Retinal pigment epithelial cell (primary cell): ENCODE results near the gene KLHL3.

ENCODE experiments used
- DNase-seq: peaks from one replicate; pipeline ENCODE4 v3.0.0-alpha.2; 2010; ENCODE audit warnings: low read depth
- H3K4me3 ChIP-seq: 2 replicates; pipeline ENCODE4 v1.5.1; 2011; ENCODE audit warnings: mild to moderate bottlenecking, low read length, control low read depth, moderate library complexity
- TF ChIP-seq, protein P1 (sequence below): conservative IDR thresholded peaks from 2 replicates; pipeline ENCODE4 v1.5.1; 2011; ENCODE audit warnings: low read depth, low read length, control low read depth, inconsistent platforms

KLHL3 gene

DNA sequence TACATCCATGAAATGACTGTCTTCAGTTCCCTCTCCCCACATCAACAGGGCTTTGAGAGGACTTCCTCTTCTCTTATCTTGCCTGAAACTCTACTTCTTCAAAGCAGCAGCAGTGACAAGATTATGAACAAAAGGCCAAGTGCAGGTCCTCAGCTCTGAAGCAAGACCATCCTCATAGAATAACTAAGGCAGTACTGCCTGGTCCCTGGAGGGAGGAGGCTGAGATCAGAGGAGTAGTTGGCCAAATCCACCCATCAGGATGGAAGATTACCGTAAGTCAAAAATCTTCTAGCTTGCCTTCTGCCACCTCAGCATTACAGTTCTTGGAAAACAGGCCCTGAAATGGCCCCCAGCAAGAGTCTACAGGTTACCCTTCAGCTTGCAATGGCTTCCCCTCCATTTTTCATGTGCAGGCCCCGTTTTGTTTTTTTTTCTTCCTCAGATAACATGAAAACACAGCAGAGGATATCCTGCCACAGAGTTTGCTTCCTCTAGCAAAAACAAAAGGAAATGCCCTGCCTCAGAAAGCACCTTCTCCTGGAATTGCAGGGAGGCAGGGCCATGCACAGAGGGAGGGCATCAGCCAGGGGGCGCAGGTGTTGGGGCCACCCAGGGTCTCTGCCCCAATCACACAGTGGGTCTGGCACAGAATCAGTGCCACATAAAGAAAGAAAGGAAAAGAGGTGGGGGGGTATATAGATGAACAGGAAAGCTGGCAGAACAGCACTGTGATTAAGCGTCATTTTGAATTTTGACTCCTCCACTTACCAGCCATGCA is 40.0 kb downstream of the KLHL3 start:
- H3K4me3 ChIP-seq: no peak overlapping the region
- TF ChIP-seq, protein P1, sequence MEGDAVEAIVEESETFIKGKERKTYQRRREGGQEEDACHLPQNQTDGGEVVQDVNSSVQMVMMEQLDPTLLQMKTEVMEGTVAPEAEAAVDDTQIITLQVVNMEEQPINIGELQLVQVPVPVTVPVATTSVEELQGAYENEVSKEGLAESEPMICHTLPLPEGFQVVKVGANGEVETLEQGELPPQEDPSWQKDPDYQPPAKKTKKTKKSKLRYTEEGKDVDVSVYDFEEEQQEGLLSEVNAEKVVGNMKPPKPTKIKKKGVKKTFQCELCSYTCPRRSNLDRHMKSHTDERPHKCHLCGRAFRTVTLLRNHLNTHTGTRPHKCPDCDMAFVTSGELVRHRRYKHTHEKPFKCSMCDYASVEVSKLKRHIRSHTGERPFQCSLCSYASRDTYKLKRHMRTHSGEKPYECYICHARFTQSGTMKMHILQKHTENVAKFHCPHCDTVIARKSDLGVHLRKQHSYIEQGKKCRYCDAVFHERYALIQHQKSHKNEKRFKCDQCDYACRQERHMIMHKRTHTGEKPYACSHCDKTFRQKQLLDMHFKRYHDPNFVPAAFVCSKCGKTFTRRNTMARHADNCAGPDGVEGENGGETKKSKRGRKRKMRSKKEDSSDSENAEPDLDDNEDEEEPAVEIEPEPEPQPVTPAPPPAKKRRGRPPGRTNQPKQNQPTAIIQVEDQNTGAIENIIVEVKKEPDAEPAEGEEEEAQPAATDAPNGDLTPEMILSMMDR: no peak
- no peak for DNase-seq

DNA sequence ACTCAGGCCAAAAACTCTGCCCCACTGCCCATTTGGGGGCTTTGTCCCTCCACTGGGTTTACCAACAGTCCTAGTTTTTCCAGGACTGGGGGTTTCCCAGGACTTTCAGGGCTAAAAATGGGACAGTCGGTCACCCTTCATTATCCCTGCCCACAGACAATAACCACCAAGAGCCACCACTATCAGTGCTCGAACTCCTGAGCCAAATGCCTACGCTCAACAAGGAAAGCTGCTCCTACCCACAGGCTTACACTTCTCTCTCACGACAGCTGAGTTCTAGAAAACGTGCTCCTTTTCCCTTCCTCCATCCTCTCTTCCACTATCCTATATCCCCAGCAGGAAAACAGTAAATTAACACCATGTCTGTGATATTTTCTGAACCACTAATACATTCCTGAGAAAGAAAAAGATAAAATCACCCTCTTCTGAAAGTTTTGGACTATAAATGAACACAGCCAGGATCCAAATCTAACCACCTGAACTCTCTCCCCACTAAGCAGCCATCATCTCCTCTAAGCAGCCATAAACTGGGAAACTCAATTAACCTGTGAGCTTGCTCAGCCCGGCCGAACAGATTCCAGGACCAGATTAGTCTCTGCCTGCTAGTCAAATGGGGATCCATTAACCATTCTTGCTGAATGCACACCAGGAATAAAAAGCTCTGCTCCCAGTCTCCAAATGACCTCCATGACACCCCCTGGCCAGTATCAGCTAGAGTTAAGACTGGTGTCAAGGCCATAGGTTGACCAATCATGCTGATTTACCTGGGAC is 41.8 kb downstream of the KLHL3 start:
- TF ChIP-seq, protein P1: no peak
- no peak for DNase-seq
- no peak overlapping the region for H3K4me3 ChIP-seq

DNA sequence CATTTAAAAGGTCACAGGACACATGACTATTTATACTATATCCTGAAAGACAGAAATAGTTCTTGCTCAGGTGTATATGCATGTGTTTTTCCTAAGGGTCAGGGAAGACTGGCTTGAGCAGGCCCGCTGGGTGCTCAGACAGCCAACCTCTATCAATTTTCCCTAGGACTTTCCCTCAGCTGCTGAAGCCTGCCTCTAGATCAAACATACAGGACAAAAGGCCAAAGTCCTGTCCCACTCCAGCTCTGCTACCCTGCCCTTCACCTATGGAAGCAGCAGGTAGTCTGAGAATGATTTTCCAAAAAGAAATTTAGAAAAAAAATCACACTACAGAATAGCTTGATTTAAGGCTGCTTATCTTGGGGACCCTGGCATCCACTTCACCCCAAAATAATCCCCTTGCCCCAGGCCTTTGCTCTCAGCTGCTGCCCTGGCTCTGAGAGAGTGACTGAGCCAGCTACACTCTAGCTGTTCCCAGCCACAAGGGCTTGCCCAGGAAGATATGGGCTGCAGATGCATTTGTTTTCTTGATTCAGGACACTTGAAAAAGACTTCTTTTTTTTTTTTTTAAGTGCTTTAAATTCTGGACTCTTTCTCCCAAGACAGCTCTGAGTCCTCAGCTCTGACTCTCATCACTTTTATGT is 42.5 kb downstream of the KLHL3 start:
- no peak for DNase-seq
- TF ChIP-seq, protein P1: no peak
- H3K4me3 ChIP-seq: no peak overlapping the region

DNA sequence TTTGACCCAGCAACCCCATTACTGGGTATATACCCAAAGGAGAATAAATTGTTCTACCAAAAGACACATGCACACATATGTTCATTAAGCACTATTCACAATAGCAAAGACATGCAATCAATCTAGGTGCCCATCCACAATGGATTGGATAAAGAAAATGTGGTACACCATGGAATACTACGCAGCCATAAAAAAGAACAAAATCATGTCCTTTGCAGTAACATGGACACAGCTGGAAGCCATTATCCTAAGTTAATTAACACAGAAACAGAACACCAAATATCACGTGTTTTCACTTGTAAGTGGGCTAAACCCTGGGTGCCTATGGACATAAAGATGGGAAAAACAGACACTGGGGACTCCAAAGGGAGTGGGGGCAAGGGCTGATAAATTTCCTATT is 46.6 kb downstream of the KLHL3 start:
- H3K4me3 ChIP-seq: no peak overlapping the region
- TF ChIP-seq, protein P1: no peak
- no peak for DNase-seq

DNA sequence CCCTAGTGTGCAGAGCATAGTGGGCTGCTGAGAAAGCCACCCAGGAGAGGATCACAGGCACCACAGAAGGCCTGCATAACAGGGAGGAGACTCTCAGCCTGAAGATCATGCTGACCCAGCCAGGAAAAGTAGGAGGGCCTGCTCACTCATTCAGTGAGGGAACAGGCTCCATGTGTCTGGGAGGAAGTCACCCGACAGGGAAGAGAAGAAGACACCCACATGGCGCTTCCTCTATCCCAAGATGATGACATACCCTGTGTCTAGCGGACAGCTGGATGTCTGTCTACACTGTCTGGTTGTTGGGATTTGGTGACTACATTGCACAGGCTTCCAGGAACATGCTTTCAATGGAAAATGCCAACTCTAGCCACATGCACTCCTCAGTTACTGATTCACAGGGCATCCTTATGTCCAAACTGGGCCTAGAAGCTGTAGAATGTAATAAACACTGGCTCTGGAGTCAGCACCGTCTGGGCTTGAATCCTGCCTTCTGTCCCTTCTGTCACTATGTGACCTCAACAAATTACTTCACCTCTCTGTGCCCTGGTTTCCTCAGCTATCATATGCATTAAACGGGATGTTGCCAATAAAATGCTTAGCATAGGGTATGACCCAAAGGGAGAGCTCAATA is 47.6 kb downstream of the KLHL3 start:
- no peak overlapping the region for H3K4me3 ChIP-seq
- DNase-seq: no peak
- TF ChIP-seq, protein P1: no peak

DNA sequence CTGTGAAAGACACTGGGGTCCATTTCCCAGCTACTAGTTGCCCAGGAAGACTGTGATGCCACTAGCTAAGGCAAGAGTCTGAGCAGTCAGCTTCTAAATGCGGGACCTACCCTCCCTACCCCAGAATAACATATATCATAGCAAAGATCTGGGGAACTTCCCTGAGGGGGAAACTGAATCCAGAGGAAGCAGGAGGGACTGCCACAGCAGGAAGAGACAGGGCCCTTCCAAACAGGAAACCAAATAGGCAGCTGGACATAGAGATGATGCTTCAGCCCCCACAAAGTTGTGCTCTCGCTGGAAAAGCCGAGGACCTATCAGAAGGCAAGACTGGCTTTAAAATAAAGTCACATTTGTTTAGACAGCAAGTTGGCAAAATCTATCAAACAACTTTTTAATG is 51.1 kb downstream of the KLHL3 start:
- TF ChIP-seq, protein P1: no peak
- DNase-seq: no peak
- no peak overlapping the region for H3K4me3 ChIP-seq
